Testis (tissue), 2 donors: ENCODE data around the gene SLC22A4.

Experiments
- POLR2A ChIP-seq: fragments of 450-650 bp; IDR thresholded peaks from one replicate; pipeline ENCODE4 v1.6.1; 2017; ENCODE audit warnings: antibody characterized with exemption, mild to moderate bottlenecking, moderate library complexity
- TF ChIP-seq, protein P1 (sequence below), 3 experiments: fragments of 450-650 bp in 2 of 3; fragments of 200-600 bp in 1 of 3; sonication (generic) in 1 of 3; IDR thresholded peaks; one replicate each; pipeline ENCODE4 v1.5.1; 2016 to 2019; ENCODE audit warnings: antibody characterized with exemption in 3 of 3, mild to moderate bottlenecking in 2 of 3, moderate library complexity in 1 of 3

DNA sequence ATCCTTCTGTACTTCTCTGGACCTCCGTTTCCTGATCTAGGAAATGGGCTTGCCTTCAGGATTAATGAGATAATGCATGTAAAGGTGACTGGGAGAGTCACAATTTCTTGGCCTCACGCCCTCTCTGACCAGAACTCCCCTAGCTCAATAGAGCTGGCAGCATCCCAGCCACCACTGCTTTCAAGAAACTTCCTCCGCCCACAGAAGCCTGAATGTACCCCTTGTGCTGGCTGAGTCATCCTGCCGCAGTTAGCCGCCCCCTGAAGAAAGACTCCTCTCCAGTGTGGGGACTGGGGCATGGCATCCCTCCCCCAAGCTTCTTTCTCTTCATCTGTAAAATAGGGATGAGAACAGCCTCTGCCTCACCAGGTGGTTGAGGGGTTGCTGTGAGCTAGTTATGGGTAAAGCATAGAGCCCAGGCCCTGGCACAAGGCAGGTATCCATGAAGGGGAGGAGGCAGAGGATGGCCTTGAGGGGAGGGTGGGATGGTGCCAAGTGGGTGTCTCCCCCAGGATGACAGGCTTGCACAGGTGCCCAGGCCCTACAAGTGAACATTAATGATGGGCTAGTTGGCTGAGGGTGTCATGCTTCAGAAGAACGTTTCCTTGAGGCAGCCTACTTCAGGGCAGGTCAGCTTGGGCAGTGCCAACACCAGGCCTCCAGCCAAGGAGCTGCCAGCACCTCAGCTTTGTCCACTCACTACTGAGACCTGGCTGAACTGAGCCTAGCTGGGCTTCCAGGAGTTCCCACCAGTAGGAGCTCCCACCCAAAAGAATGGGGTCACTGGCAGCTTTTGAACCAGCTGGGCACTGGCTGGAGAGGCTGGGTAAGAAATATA is 33.3 kb upstream of the SLC22A4 start:
- TF ChIP-seq, protein P1, sequence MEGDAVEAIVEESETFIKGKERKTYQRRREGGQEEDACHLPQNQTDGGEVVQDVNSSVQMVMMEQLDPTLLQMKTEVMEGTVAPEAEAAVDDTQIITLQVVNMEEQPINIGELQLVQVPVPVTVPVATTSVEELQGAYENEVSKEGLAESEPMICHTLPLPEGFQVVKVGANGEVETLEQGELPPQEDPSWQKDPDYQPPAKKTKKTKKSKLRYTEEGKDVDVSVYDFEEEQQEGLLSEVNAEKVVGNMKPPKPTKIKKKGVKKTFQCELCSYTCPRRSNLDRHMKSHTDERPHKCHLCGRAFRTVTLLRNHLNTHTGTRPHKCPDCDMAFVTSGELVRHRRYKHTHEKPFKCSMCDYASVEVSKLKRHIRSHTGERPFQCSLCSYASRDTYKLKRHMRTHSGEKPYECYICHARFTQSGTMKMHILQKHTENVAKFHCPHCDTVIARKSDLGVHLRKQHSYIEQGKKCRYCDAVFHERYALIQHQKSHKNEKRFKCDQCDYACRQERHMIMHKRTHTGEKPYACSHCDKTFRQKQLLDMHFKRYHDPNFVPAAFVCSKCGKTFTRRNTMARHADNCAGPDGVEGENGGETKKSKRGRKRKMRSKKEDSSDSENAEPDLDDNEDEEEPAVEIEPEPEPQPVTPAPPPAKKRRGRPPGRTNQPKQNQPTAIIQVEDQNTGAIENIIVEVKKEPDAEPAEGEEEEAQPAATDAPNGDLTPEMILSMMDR (IDR thresholded peaks at IDR 0.05): no peak
- no peak for TF ChIP-seq POLR2A
